ENCODE data around the gene FCSK.

GRCh38 chr16:70441406-70441990 is 12.9 kb upstream of the FCSK start:
- TF ChIP-seq CTCF (IDR thresholded peaks at IDR 0.05) (no peak), POLR2A (IDR thresholded peaks at IDR 0.05) (no peak)

Measured in testis (tissue), 2 donors.